GM13977 (cell line): Measurements from ENCODE around the gene BOLA1.

Experiments used
- DNase-seq: peaks from one replicate; pipeline ENCODE4 v3.0.0; 2012; ENCODE audit warnings: low spot score
- in situ Hi-C: fragments of 300-500 bp; cut with MboI; formaldehyde crosslinking; loops from one replicate; pipeline ENCODE4 v1.12.0; 2022; ENCODE audit warnings: low sequenced_read_pairs, low pct_unique_long_range_greater_than_20kb, mixed read lengths, inconsistent platforms; ENCODE audit not compliant: unreplicated experiment
- TF ChIP-seq, protein P1 (sequence below): IDR thresholded peaks from 2 replicates; pipeline ENCODE4 v1.5.1; 2012; ENCODE audit warnings: mild to moderate bottlenecking, control low read depth; ENCODE audit not compliant: insufficient read depth; ENCODE audit errors: extremely low read depth, missing control alignments

The BOLA1 gene

DNA sequence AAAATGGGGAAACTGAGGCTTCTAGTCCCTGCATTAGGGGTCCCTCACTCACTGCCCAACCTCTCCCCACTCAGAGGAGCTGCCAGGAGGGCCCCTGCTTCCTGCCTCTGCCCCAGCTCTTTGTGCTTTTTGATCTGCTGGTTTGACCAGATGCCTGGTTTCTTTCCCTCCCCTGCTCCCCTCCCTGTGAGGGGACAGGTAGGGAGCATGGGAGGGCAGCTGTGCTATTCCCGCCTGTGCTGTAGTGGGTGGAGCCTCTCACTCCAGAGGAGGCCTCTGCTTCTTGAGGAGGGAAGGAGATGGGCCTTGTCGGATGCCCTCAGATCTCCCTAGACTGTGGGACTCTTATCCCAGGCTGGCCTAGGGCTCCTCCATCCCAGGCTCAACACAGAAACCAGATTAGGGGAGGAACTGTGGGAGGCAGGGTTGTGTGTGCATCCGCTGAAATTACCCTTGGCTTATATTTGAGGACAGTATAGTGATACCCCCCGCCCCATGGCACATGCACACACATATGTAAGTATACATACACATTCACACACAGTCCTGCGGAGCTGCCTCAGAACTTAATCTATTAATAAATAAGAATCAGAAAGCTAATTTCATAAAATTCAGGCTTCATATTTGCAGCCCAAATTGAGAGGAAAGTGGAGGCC, 4.6 kb downstream of the BOLA1 start:
- DNase-seq: no peak
- TF ChIP-seq, protein P1, sequence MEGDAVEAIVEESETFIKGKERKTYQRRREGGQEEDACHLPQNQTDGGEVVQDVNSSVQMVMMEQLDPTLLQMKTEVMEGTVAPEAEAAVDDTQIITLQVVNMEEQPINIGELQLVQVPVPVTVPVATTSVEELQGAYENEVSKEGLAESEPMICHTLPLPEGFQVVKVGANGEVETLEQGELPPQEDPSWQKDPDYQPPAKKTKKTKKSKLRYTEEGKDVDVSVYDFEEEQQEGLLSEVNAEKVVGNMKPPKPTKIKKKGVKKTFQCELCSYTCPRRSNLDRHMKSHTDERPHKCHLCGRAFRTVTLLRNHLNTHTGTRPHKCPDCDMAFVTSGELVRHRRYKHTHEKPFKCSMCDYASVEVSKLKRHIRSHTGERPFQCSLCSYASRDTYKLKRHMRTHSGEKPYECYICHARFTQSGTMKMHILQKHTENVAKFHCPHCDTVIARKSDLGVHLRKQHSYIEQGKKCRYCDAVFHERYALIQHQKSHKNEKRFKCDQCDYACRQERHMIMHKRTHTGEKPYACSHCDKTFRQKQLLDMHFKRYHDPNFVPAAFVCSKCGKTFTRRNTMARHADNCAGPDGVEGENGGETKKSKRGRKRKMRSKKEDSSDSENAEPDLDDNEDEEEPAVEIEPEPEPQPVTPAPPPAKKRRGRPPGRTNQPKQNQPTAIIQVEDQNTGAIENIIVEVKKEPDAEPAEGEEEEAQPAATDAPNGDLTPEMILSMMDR: no peak
- in situ Hi-C loops: no loop called here

GRCh38 chr1:149906570-149907075, 7.3 kb downstream of the BOLA1 start:
- DNase-seq: no peak
- in situ Hi-C loops: no loop called here
- TF ChIP-seq, protein P1: no peak

- DNase-seq: no peak
- in situ Hi-C loops: no loop called here
- TF ChIP-seq, protein P1: no peak
These were observed 15.2 kb downstream of the BOLA1 start for GRCh38 chr1:149914545-149914944.

- TF ChIP-seq, protein P1: no peak
- no peak for DNase-seq
- in situ Hi-C loops: no loop called here
These were observed 16.2 kb downstream of the BOLA1 start for GRCh38 chr1:149915429-149916192.

- DNase-seq: no peak
- in situ Hi-C loops: no loop called here
- TF ChIP-seq, protein P1: no peak
These were observed 17.0 kb downstream of the BOLA1 start for GRCh38 chr1:149916193-149916897.

- DNase-seq: no peak
- in situ Hi-C loops: no loop called here
- TF ChIP-seq, protein P1: no peak
These were observed 17.5 kb downstream of the BOLA1 start for GRCh38 chr1:149916898-149917252.
